ENCODE results near the gene CHDH. TPM values are rescaled to one million over a fixed set of nuclear protein-coding genes. Genes with fewer than 3 reads are reported as not detected.

CHDH gene
- total RNA-seq, 1 donor from 2014 or later, result 1.7 TPM

- H3K4me3 ChIP-seq, result no peak overlapping the region
- H3K27me3 ChIP-seq, result no peaks in the 10 kb centered on the region
- no peak overlapping the region for H3K27ac ChIP-seq
- peaks cover 7% of the 10 kb centered on the region for H3K4me1 ChIP-seq
- intact Hi-C loops (cut with DNase I), result no loop called here
- TF ChIP-seq CTCF (IDR thresholded peaks at IDR 0.05) (no peak), POLR2A (IDR thresholded peaks at IDR 0.05) (no peak), POLR2AphosphoS5 (IDR thresholded peaks at IDR 0.05; ENCODE audit: insufficient read depth in 1 of 2, low read depth in 1 of 2) (no peak)
- H3K36me3 ChIP-seq, result no peaks in the 10 kb centered on the region
- no peaks in the 10 kb centered on the region for H3K9me3 ChIP-seq
- no peak for DNase-seq (ENCODE audit: extremely low spot score in 2 of 2)
Observed at GRCh38 chr3:53821631-53822121, 24.5 kb downstream of the CHDH start.

GRCh38 chr3:53820756-53821580 lies 25.3 kb downstream of the CHDH start:
- DNase-seq (ENCODE audit: extremely low spot score in 2 of 2), result no peak
- H3K36me3 ChIP-seq, result no peaks in the 10 kb centered on the region
- no peaks in the 10 kb centered on the region for H3K27me3 ChIP-seq
- peaks cover 7% of the 10 kb centered on the region for H3K4me1 ChIP-seq
- no peak overlapping the region for H3K27ac ChIP-seq
- no peak for TF ChIP-seq CTCF (IDR thresholded peaks at IDR 0.05)
- TF ChIP-seq POLR2A (IDR thresholded peaks at IDR 0.05), result no peak
- TF ChIP-seq POLR2AphosphoS5 (IDR thresholded peaks at IDR 0.05; ENCODE audit: insufficient read depth in 1 of 2, low read depth in 1 of 2), result no peak
- H3K9me3 ChIP-seq, result no peaks in the 10 kb centered on the region
- no peak overlapping the region for H3K4me3 ChIP-seq
- intact Hi-C loops (cut with DNase I), result no loop called here

- H3K27me3 ChIP-seq, result no peaks in the 10 kb centered on the region
- no peak overlapping the region for H3K4me3 ChIP-seq
- intact Hi-C loops (cut with DNase I), result no loop called here
- DNase-seq (ENCODE audit: extremely low spot score in 2 of 2), result no peak
- no peak overlapping the region for H3K27ac ChIP-seq
- no peaks in the 10 kb centered on the region for H3K36me3 ChIP-seq
- peaks cover 7% of the 10 kb centered on the region for H3K4me1 ChIP-seq
- no peak for TF ChIP-seq CTCF (IDR thresholded peaks at IDR 0.05)
- TF ChIP-seq POLR2AphosphoS5 (IDR thresholded peaks at IDR 0.05; ENCODE audit: insufficient read depth in 1 of 2, low read depth in 1 of 2), result no peak
- no peaks in the 10 kb centered on the region for H3K9me3 ChIP-seq
Observed at GRCh38 chr3:53820084-53820483, 26.1 kb downstream of the CHDH start.

GRCh38 chr3:53819163-53819868 lies 26.9 kb downstream of the CHDH start:
- no peak for DNase-seq (ENCODE audit: extremely low spot score in 2 of 2)
- TF ChIP-seq POLR2AphosphoS5 (IDR thresholded peaks at IDR 0.05; ENCODE audit: insufficient read depth in 1 of 2, low read depth in 1 of 2) (no peak), POLR2A (IDR thresholded peaks at IDR 0.05) (no peak), CTCF (IDR thresholded peaks at IDR 0.05) (no peak)
- Histone ChIP-seq H3K27me3 (no peaks in the 10 kb centered on the region), H3K27ac (no peak overlapping the region), H3K4me1 (peaks cover 4% of the 10 kb centered on the region), H3K9me3 (no peaks in the 10 kb centered on the region), H3K4me3 (no peak overlapping the region), H3K36me3 (no peaks in the 10 kb centered on the region)
- intact Hi-C loops (cut with DNase I), result no loop called here
